ENCODE results near the gene CLCN7.
"Not testable (repeated sequence)": the region's sequence is repeated elsewhere in the genome, so short reads cannot be mapped to it uniquely, and the experiment has no call there.

Gene CLCN7

DNA sequence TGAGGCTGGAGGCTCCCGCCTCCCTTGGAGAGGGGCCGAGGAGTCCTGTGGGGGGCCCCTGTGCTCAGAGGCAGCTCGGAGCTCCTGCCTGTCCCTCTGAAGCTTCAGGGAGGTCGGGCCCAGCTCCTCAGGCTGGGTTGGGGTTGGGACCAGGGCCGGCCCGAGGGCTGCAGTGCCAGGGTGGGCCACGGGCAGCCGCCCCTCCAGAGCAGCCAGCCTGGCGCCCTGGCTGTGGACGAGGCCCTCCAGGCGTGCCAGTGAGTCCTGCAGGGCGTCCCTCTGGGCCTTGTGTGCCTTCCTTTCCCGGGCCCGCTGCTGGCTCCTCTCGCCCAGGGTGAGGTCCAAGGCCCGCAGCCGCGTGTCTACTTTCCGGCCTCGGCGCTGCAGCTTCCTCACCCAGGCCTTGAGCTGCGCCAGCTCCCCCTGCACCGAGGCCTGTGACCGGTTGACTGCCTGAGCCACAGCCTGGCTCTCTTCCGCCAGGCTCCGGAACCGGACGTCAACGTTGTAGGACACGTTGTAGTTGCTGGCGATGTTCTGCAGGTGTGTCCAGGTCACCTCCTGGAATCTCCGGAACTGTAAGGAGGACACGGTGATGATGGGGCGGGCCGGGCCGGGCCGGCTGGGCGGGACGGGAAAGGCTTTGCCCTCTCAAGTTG is 12.7 kb upstream of the CLCN7 start:
- no peak for DNase-seq (ENCODE audit: low spot score)

DNA sequence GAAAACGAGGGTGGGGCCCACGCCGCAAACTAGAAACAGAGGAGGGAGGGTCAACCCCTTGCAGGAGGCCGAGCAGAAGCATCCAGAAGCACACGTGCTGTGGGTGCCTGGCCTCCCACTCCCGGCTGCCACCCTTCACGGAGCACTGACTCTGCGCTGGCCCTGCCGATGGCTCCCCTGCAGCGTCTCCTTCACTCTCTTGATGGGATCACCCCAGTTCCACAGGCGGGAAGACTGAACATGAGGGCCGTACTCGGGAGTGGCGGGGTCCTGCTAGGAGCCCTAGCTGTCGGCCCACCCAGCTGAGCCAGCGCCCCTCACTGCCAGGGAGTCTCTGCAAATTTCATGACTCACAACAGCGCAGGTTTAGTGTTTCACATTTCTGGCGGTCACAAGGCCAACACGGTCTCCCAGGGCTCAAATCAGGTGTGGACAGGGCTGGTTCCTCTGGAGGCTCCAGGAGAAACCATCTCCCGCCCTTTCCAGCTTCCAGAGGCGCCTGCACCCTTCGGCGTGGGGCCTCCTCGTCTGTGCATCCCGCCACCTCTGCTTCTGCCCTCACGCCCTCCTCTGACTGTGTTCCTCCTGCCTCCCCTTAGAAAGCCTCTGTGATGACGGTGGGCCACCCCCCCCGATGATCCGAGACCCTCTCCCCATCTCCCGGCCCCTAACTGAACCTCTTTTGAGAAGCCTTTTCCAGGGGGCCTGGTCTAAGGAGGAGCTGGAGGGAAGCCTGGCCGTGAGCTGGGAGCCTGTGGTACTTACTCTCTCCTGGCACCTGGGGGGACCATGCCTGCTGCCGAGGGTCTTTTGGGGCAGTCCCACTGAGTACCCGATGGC is 11.9 kb upstream of the CLCN7 start:
- no peak for DNase-seq (ENCODE audit: low spot score)

- no peak for DNase-seq (ENCODE audit: low spot score)
Measured at GRCh38 chr16:1485847-1486496, 11.1 kb upstream of the CLCN7 start.

- DNase-seq (ENCODE audit: low spot score): no peak
Measured at GRCh38 chr16:1481906-1482835, 7.3 kb upstream of the CLCN7 start.

GRCh38 chr16:1478937-1479336 is 4.1 kb upstream of the CLCN7 start:
- DNase-seq (ENCODE audit: low spot score): not testable (repeated sequence)

DNA sequence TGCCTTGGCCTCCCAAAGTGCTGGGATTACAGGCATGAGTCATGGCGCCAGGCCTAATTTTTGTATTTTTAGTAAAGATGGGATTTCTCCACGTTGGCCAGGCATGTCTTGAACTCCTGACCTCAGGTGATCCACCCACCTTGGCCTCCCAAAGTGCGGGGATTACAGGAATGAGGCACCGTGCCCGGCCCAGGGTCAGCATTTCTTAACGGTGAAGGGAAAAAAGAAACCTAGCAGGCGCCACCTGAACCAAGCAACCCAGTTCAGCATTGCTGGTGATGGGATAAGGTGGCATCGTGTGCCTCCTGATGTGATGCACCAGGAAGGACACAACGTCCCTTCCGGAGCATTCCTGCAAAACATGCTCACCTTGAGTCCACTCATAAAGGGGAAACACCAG is 2.2 kb upstream of the CLCN7 start:
- no peak for DNase-seq (ENCODE audit: low spot score)

DNA sequence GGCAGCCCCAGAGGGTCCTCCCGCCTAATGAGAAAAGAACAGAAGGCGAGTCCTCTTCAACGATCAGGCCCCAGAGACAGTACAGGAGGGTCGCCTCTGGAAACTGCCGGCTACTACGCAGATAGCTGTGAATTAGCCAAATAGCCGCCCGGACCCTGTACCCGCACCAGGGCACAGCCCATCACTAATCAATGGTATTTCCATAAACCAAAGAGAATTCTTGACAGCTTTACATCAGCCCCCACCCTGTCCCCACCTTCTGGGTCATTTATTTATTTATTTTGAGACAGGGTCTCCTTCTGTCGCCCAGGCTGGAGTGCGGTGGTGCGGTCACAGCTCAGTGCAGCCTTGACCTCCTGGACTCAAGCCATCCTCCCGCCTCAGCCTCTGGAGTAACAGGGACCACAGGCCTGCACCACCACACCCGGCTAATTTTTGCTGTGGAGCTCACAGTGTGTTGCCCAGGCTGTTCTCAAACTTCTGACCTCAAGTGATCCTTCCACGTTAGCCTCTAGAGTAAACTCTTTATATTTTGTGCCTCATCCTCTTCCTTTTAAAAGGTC is 805 bp upstream of the CLCN7 start:
- no peak for DNase-seq (ENCODE audit: low spot score)

DNA sequence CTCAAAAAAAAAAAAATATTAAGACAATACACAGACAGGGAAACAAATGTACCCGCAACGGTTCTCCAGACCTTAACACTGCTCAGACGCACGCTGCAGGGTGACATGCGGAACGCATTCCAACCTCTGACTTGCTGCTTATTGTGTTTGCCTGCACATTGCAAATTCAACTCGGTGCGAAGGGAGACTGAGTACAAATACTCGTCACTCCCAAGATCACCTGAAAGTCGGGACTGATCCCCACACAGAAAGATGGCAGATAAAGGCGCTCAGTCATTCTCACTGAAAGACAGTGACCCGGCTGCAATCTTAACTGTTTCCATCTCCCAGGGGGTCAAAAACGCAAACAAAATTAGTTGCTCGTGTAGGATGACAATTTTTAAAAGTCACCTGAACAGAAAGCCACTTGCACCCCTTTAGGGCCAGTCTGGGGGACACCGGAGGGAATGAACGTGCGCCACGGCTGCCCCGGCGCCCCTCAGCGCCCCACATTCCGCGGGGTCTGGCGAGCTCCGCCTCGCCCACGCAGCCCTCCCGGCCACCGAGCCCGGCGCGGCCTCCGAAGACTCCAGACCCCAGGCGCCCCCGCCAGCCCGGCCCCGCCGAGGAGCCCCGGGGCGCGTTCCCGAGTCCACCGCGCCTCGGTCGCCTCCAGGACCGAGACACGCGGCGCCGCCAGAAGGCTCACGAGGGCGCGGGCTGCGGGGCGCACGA is 589 bp downstream of the CLCN7 start:
- no peak for DNase-seq (ENCODE audit: low spot score)

DNA sequence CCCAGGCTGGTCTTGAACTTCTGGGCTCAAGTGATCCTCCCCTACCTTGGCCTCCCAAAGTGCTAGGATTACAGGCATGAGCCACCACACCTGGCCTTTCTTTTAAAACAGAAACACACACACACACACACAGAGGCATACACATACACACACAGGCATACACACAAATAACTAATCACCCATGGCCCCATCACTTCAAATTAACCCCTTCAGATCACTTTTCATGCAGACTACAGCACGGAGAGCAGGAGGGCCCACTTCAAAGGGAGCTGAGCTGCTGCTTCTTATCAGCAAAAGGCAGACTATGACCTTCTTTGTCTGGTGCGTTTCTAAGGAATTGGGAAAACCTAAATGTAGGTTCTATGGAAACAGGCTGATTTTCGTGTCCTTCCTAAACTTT is 1.9 kb downstream of the CLCN7 start:
- no peak for DNase-seq (ENCODE audit: low spot score)

DNA sequence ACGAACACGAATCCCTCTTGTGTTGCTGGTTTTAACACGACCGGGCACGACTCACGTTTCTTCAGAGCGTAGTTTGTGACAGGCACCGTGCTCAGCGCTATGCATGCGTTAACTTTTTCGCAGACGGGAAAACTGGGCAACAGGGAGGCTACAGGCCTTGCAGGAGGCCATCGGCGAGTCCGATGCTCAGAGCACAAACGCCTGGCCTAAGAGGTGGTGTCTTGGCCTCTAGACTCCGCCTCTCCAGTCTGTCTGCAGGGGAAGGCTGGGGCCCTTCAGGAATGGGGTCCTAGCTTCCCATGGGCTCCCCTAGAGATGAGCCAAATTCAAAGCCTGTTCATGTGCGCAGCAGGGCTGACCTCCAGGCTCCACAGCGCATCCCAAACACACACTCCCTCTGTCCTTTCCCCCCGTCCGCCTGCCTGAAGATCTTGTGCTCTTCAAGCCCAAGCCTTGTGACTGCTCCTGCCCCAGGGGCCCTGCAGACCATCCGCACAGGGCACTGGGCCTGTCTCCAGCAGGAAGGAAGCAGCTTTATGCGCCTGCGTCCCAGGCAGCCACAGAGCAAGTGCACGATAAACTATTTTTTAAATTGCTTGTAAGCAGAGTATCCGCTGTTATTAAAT is 3.1 kb downstream of the CLCN7 start:
- no peak for DNase-seq (ENCODE audit: low spot score)

DNA sequence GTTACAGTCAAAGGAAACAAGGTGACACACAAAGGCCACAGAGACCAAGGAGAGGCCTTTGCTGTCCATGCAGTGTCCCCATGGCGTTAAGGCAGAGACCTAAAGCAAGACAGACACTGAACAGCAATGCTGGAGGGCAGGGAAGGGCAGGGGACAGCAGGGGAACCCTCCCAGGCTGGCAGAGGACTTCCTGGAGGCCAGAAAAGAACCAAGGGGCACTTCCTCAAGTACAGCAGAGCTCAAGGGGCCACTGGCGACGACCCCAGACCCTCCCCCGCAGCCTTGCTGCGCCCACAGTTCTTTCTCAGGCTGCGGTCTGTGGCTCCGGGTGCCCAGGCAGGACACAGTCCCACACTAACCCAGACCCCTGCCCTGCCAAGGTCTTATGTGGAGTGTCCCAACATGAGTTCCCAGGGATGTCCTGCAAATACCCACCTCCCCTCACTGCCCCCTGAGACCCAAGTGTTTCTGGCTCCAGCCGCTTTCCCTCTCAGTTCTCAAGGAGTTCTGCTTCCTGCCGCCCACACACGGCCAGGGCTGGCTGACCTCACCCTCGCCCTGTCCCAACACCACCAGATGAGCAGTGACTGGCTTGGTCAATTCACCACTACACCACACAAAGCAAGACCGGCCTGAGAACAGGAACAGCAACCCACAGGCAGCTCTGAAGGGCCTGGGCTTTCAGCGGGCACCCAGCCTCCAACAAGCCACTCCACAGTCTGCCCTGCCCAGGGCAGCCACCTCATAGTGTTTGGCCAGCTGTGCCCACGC is 4.2 kb downstream of the CLCN7 start:
- no peak for DNase-seq (ENCODE audit: low spot score)

DNA sequence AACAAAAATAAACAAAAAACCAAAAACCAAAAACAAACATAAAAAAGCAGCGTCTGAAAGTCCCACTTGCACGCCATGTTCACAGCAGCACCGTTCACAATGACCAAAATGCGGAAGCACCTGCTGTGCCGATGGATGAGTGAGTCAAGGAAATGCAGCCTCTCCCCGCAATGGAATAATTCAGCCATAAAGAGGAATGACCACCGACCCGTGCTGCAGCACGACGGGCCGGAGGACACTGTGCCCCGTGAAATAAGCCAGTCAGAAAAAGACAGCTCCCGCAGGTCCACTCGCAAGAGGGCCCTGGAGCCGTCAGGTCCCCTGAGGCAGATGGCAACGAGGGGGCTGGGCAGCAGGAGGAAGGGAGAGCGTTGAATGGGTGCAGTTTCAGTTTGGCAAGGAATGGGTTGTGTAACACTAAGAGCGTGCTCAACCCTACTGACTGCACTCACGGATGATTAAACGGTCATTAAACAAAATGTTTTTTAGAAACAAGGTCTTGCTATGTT is 5.1 kb downstream of the CLCN7 start:
- DNase-seq (ENCODE audit: low spot score): no peak

- DNase-seq (ENCODE audit: low spot score): not testable (repeated sequence)
Measured at GRCh38 chr16:1469141-1469540, 5.7 kb downstream of the CLCN7 start.

DNA sequence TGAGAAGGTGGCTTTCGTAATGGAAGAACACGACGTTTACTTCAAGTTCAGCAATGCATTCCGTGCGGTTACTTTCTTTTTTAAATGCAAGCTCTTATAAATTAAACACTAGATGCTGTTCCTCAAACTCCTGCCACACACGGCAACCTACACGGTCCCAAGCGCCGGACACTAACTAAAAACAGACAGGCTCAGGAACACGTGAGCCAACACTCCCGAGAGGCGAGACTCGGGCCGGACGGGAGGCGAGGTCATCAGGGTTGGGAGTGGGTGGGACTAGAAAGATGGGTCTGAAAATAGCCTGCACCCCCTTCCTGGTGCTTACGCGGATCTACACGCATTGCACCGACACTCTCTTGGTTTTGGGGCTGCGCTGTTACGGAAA is 6.4 kb downstream of the CLCN7 start:
- no peak for DNase-seq (ENCODE audit: low spot score)

GRCh38 chr16:1466968-1467521 is 7.8 kb downstream of the CLCN7 start:
- DNase-seq (ENCODE audit: low spot score): no peak

GRCh38 chr16:1466054-1466453 is 8.8 kb downstream of the CLCN7 start:
- DNase-seq (ENCODE audit: low spot score): no peak

DNA sequence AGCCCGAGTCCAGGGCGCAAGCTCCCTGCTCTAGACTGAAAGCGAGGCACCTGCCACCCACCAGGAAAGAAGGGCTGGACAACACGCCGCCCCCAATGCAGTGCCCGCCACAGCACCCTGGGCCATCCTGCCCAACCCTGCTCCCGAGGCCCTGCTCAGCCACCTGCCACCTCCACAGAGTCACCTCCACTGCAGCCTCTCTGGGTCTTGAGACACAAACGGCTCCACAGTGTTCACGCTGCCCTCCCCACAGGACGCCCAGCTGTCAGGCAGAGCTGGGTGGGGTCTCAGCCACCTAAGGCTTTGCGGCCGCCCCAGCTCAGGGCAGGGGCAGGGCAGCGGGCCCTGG is 9.3 kb downstream of the CLCN7 start:
- DNase-seq (ENCODE audit: low spot score): no peak

DNA sequence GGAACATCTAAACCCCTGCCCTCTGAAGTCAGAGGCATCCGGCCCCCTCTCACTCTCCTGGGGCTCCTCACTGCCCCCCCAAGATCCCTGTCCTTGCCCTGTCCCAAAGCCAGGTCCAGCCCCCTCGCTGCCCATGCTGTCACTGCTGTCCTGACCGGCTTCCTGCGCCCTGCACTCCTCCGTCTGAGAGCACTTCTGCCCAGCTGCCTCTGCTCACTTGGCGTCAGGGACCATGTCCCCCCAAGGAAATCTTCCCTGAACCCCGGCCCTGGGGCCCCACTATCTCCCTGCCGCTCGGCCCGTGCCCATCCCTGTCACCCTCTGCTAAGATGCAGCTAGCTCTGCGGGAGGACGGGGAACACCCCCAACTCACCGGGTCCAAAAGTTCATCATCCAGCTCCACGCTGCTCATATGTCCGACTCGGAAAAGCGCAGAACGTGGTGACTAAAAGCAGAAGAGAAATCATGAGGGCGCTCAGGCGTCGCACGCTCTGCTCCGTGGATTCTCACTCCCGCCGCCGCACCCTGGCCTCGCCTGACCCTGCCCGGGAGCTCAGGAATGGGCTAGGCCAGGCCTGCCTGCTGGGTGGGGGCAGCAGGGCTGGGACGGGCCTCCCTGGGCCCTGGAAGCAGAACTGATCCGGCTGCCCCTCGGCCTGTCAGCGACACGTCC is 9.8 kb downstream of the CLCN7 start:
- DNase-seq (ENCODE audit: low spot score): no peak
